SW 1271 (cell line): ENCODE measurements around the gene FAM163B.

Source experiments
- DNase-seq, 2 experiments: peaks; one replicate each; lab custom pipeline; 2025; lab: John Stamatoyannopoulos, UW

The FAM163B gene

DNA sequence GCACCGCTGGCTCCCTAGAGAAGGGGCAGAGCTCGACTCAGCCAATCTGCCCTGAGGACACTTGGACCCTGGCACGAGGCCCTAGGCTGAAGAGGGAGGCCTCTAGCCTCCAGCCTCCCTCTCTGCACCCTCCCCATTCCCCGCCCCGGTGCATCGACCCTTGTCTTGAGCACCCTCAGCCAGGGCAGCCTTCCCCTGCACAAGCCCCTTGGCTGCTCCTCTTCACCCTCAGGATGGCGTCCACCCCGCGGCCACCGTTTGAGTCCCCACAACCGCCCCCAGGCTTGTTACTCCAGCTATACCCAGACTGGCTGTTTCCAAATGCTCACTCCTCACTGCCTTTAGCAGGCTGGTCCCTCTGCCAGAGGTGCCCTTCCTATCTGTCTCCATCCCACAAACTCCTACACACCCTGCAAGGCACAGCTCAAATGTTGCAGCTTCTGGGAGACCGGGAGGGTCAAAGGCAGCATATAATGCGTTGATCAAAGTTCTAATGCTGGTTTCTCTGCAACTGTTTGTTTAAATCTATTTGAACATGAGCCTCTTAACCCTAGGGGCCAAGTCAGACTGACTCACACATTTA lies 6.5 kb upstream of the FAM163B start:
- DNase-seq: no peak

DNA sequence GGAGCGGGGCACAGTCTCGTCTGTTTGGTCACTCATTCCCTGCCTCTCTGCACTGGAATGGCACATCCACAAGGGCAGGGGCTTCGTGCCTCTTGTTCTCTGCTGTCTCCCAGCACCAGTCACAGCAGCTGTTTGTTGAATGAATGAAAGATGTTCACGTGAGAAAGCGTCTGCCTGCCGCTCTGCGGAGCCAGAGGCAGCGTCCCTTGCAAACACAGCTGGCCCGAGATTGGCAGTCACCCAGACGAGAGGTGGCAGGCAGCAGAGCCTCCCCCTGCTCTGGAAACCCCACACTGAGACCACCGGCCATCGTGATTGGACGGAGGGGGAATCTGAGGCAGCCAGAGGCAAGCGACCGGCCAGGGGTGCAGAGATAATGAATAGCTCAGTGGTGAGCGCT lies 6.0 kb upstream of the FAM163B start:
- no peak for DNase-seq

DNA sequence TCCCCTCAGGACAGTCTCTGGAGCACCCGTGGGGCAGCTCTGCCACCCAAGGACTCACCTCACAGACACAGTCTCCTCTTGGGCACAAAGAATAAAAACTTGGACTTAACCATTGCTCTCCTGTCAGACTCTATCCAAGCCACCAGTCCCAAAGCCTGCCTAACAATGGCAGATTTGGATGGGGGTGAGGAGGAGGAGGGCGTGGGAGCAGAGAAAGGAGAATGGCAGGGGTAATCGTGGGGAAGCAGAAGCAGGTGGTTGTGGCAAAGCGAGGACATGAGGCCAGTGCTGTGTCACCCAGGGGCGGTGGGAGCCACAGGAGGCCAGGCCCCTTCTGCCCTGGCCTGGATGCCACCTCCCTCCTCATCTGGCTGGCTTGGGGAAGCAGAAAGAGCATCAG lies 5.5 kb upstream of the FAM163B start:
- no peak for DNase-seq

DNA sequence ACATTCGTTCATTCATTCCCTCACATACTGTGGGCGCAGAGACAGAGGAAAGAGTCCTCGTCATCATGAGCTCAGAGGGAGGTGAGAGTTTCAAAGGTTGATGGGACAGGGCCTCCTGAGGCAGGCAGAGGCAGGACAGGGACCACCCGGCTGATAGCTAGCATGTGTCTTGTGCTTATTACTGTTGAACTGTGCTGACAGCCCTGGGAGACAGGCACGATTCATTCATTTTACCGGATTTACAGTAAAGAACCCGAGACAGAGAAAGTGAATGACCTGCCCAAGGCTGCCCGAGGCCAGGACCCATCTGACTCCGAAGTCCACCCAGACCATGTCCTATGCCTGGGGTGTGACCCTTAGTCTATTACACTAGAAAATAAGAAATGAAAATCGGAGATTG lies 4.9 kb upstream of the FAM163B start:
- no peak for DNase-seq

DNA sequence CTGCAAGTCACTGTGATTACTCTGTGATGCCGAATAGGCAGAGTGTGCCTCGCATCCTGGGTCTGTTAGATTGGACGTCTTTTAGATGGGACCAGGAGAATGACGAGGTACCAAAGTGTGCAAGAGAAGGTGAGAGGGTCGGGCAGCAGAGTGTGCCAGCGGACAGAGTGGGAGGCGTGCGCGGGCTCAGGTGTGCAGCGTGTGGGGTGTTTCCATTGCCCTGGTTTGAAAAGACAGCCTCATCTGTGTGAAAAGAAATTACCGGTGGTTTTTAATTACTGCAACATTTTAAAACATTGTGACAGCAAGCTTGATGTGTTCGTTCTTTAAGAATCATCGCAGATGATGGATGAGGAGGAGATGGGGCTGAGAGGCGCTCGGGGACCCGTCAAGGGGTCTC lies 4.2 kb upstream of the FAM163B start:
- DNase-seq: no peak

DNA sequence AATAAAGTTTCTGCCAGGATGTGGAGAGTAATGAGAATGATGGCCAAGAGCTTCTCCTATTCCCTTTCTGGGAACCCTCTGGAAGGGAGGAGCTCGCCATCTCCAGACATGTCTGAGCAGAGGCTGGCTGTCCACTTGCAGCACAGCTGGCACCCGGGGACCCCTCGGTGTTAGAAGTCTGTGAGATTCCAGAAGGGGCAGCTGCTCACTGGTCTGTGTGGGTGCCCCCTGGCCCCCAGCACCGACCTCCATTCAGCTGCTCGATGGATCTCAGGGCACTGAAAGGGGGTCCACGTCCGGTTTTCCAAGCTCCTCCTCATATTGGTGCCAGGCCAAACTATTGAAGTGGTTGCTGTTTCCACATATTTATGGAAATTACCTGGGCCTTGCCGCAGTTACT lies 3.6 kb upstream of the FAM163B start:
- DNase-seq: no peak

DNA sequence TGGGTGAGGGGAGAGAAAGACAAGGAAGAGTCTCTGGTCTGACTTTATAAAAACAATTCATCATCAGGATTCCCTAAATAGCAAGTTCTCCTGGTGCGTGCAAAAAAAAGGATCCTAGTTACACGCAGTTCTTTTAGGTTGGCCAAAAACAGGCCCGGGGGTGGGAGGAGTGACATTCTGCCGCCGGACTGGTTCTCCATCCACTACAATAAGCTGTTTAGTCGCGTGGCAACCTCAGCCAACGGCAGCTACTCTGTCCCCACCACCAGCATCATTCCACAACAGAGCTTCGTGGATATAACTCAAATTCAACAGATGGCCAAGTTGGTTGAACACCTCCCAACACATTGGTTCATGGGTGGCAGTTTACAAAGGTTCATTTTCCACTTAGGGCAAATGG lies 2.9 kb upstream of the FAM163B start:
- no peak for DNase-seq

DNA sequence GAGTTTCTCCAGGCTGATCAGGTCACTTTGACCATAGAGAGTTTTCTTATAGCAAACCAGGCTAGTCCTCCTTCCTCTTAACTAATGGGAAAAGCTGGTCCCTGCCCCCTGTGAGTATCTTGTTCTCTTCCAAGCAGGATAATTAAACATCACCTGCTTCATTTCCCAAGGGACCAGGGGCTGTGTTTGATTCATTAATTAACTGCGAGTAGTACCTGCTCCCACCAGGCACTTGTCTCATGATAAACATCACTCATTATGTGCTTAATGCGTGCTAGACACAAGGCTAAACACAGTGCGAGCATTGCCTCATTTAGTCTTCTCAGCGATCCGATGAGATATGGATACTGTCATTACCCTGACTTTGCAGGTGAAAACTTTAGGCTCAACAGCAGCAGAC lies 1.7 kb upstream of the FAM163B start:
- DNase-seq: no peak

DNA sequence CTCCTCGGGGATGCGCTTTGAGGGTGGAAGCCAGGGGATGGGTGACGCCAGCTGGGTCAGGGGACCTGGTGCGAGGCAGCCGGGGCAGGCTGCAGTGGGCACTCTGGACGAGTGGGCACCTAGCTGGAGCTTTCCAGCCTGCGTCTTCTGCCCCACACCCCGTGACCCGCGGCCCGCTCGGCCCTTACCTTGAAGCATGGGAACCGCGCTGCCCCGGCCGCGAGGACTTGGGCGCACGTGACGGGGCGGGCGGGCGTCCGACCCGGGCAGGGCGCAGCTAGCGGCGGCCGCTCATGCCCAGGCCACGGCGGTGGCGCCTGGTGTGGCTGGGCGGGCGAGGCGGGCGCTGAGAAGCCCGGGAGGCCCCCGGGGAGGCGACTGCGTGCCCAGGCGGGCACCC lies 300 bp downstream of the FAM163B start:
- no peak for DNase-seq

DNA sequence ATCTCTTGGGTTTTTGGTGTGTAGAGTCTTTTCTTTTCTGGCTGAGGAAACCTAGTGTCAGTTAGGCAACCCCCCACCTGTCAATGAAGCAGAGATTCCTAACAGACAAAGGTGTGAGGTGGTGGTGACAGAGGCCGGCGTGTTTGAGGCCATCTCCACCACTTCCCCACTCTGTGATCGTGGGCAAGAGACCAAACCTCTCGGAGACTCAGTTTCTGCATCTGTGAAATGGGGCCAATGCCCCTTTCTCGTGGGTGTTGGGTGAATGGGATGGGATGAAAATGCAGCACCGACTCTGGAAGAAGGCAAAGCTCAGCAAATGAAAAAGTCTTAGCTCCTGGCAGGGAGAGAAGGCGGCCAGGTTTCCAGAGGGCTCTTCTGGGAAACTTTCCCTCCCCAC lies 807 bp downstream of the FAM163B start:
- no peak for DNase-seq

DNA sequence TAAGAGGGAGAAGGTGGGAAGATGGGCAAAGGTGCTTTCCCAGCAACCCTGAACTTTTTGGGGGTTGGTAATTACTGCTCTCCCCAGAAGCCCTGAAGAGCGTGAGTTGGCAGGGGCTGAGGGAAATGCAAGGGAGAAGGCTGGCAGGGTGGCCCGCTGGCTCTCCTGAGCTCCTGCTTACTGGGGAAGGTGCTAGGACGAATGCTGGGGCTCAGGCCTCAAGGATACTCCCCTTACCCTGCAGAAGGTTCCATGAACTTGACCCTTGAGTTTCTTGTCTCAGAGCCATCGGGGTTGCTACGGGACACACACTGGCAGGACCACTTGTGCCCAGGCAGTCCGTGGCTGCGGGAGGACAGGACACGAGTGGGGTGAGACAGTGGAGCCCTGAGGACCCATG lies 1.2 kb downstream of the FAM163B start:
- no peak for DNase-seq

DNA sequence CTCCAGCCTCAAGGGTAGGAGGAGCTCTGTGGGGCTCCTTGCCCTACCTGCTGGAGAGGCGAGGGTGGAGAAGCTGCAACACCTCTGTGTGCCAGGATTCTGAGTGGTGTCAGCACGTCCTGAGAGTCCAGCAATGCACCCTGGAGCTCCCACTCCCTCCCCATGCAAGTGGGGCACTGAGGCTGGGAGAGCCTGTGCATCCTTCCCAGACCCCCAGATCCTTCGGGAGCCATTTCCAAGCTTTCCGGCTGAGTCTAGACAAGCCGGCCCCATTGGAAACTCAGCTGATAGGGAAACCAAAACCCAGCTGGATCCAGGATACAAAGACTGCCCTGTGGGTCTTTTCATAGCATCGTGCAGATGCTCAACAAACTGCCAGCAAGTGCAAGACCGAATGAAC lies 1.8 kb downstream of the FAM163B start:
- no peak for DNase-seq

DNA sequence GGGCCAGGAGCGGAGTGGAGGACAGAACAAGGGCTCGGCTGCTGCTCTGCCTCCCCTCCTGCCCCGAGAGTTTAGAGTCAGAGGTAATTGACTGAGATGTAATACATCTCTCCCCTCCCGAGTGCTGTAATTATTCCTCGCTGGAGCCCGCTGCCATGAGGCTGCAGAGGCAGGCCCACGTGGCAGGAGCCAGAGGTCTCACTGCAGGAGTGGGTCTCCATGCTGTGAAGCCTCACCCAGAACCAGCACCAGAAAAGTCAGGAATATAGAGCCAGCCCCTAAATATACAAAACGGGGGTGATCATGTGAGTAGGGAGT lies 2.5 kb downstream of the FAM163B start:
- no peak for DNase-seq

DNA sequence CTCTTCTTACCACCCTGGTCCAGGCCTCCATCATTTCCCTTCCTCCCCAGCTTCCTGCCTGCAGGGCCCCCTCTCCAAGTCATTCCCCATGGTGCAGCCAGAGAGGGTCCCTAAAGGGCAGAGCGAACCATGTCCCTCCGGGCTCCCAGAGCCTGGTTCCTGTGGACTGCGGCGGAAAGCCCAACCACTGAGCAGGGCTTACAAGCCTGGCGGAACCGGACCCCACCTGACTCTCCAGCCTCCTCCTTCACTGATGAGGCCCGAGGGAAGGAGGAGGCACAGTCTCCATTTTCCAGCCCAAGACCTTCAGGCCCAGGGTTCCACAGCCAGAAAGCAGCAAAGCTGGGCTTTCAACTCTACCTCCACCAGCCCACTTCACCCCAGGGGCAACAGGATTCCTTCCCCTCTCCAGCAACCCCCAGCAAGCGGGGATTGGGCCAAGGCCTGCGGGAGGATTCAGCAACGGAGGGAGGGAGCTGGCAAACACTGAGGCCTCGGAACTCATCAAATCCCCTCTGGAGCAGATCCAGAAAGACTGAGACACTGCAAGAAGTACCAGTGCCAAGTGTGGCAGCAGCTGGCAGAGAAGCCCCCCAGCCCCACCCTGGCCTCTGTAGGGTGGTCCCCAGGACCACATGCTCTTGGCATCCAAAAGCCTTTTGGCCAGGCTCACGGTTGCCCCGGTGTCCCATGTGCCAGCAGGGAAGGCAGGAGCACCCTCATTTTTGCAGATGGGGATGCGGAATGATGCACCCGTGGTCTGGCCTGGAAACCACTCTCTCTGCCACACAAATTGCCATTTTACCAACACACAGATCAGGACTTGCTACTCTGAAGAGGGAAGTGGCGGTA lies 3.1 kb downstream of the FAM163B start:
- DNase-seq: no peak

DNA sequence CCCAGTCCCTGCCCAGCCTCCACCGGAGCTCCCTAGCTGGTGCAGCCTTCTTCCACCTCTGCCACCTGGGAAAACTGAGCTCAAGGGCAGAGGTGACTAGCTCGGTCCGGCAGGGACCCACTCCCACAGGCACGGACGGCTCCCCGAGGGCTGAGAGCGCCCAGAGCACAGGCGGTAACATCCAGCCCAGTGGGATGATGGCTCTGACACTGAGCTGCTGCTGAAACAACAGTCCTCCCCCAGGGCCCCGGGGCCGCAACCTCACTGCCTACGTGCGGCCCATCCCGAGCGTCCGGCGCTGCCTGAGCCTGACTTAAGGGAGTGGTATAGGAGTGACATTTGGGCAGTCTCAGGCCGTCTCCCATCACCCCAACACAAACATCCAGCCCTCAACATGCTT lies 3.7 kb downstream of the FAM163B start:
- no peak for DNase-seq

DNA sequence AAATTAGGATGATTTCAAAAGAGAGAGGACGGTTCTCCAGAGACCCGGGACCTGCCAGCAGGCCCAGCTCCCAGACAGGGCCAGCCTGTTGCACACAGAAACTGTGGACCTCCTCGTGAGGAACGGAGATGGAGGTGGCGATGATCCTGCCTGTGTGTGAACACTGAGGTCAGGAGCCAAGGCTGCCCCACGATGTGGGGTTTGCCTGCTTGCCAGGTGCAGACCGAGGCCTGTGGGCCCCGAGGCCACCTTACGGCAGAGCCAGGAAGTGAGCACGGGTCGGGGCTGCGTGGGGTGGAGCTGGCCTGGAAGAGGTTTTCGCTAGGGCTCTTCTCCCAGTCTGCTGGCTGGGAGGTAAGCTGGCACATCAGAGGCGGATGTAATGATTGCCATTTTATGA lies 4.3 kb downstream of the FAM163B start:
- no peak for DNase-seq

DNA sequence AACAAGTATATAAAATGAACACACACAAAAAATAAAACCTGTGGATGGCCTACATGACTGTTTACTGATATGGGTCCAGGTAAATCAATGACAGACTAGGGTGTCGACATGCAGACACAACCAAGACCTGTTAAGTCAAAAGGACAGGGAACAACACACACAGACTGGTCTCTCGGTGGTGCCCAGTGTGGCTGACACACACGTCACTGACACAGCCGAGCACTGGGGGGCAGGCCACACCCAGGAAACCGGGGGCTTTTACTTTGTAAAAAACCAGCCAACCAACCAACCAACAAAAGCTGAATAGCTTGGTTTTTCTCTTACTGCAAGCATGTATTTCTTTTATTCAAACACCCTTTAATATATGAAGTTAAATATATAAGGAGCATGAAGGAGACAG lies 5.0 kb downstream of the FAM163B start:
- DNase-seq: no peak

DNA sequence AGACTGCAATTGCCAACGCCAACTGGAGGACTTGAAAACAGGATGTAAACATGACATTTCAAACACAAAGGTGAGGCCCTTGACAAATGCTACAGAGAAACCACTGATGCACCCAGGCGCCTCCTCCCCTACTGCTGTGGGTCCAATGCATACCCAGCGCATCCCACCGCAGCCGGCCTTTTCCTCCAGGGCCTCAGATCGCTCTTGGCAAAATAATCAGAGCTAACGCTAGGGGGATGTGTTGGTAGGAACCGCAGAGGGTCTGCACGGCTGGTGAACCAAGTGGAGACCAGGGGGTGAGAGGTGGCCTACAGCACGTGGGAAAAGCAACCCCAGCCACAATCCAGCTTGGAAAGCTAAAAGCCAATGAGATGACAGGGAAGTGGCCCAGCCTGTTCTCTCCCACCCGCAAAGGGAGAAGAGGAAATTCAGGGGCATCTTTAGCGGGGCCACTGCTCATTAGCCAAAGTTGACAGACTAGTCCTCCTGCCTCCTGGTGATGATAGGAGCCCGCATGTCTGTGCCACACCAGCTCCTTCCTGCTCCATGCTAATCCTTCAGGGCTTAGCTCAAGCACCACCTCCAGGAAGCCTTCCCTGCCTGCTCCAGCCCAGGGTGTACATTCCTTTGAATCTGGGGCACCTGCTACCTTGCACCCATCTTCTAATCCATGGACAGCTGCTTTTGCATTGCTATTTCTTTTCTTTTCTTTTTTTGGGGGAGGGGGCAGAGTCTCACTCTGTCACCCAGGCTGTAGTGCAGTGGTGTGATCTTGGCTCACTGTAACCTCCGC lies 5.9 kb downstream of the FAM163B start:
- DNase-seq: no peak

DNA sequence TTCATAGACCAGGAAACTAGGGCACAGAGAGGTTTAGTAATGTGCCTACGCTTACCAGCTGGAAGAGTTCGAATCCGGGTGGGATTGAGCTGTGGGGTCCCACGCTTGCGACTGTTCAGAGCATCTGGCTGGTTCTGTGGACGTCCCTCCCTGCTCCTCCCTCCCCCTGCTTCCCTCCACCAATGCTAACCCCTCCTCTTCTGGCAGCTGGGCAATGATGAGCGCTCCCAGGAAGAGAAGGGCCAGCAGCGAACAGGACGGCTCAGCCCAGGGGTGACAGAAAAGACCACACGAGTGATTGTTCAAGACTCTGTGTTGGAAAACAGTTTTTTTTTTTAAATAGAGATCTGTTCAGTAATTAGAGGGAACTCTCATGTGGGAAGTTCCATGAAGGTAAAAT lies 6.9 kb downstream of the FAM163B start:
- DNase-seq: no peak

DNA sequence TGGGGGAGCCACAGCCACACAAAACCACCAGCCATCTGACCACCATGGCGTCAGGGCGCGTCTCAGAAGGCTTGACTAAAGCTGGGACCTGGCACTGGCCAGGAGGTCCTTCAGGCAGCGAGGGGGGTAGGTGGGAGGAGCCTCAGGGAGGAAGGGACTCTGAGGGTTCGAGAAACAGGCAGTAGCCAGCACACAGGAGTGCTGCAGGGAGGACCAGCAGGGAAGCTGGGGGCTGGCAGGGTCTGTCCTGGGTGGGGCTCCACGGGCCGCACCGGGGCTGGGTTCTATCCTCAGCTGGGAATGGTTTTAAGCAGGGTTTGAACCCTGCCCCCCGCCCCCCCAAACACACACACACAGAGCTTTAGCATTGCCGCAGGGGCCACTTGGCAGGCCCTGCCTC lies 7.4 kb downstream of the FAM163B start:
- DNase-seq: no peak

DNA sequence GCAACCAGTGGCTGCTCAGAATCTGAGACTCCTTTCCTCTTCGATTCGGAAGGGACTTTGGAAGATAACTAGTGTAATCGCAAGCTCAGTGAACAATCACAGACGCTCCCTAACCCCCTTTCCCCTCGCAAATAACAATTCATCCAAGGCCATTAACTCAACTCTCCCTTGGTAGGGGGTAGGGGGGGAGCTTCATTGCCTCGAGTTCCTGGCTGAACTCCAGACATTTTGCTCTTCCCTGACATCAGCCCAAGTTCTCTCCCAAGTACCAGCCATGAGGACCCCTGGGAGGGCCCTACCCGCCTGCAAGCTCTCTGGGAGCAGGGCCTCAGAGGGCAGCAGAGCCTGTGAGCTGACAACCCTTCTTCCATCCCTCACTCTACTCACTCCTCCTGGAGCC lies 8.4 kb downstream of the FAM163B start:
- DNase-seq: no peak

DNA sequence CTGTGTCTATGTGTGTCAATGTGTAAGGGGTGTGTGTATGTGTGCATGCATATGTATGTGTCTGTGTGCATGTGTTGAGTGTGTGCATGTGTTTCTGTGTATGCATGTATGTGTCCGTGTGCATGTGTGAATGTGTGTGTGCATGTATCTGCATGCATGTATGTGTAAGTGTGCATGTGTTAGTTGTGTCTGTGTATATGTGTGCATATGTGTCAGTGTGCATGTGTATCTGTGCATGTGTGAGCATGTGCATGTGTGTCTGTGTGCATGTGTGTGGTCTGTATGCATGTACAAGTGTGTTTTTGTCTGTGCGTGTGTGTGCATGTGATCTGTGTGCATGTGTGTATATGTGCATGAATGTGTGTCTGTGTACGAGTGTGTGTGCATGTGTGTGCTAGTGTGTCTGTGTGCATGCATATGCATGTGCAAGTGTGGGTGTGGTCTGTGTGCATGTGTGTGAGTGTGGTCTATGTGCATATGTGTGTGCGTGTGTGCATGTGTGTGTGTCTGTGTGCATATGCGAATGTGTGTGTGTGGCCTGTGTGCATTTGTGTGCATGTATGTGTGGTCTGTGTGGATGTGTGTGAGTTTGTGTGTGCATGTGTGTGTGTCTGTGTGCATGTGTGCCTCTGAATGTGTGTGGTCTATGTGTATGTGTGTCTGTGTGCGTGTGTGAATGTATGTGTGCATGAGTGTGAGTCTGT lies 9.6 kb downstream of the FAM163B start:
- no peak for DNase-seq

DNA sequence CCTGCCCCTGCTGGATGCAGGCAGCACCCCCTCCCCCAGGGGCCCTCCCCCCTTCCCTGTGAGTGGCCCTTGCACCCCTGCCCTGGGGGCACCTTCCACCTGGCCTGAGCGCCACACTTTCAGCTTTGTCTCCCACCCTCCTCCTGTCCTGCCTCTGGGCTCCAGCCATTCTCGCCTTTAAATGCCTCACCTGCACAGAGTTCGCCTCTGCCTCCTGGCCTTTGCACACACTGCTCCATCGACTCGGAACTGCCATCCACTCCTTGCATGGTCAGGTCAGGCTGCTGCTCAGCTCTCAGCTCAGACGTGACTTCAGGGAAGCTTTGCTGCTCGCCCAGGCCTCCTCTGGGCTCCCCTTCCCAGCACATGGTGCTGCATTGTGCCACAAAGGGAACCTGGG lies 10.2 kb downstream of the FAM163B start:
- no peak for DNase-seq
